Heart left ventricle (tissue), 16 donors: ENCODE measurements around the gene TBC1D20. TPM values are rescaled to one million over a fixed set of nuclear protein-coding genes. Genes with fewer than 3 reads are reported as not detected.
"Not testable (repeated sequence)": the region's sequence is repeated elsewhere in the genome, so short reads cannot be mapped to it uniquely, and the experiment has no call there.

Source experiments
- ATAC-seq, 4 donors: fragments of 200-7000 bp; cut with Tn5 transposase; one replicate each; pipeline ENCODE4 v1.9.1; 2020 to 2022; ENCODE audit warnings: moderate library complexity in 4 of 4, mild to moderate bottlenecking in 3 of 4, moderate number of reproducible peaks in 1 of 4
- DNase-seq, 5 donors: peaks; one replicate each; pipeline ENCODE4 v3.0.0-alpha.2; 2020
- H3K27ac ChIP-seq, 12 donors: fragments of 200-600 bp; sonication (generic) in 4 of 12; one replicate each; pipeline versions ENCODE4 v1.5.0 to v1.8.0; 2016 to 2022; ENCODE audit warnings: mild to moderate bottlenecking in 2 of 12
- H3K27me3 ChIP-seq, 9 donors: fragments of 200-600 bp; sonication (generic) in 2 of 9; one replicate each; pipeline versions ENCODE4 v1.5.1 to v1.8.0; 2016 to 2022; ENCODE audit warnings: mild to moderate bottlenecking in 3 of 9
- H3K36me3 ChIP-seq, 9 donors: fragments of 200-600 bp; sonication (generic) in 2 of 9; one replicate each; pipeline versions ENCODE4 v1.5.0 to v1.8.0; 2018 to 2022; ENCODE audit warnings: mild to moderate bottlenecking in 2 of 9
- H3K4me1 ChIP-seq, 12 donors: fragments of 200-600 bp; sonication (generic) in 4 of 12; one replicate each; pipeline versions ENCODE4 v1.5.0 to v1.8.0; 2016 to 2022; ENCODE audit warnings: mild to moderate bottlenecking in 3 of 12
- H3K4me3 ChIP-seq, 12 donors: fragments of 200-600 bp; sonication (generic) in 4 of 12; one replicate each; pipeline versions ENCODE4 v1.5.0 to v1.8.0; 2017 to 2022; ENCODE audit warnings: mild to moderate bottlenecking in 9 of 12, moderate library complexity in 4 of 12
- H3K9me3 ChIP-seq, 12 donors: fragments of 200-600 bp; sonication (generic) in 4 of 12; one replicate each; pipeline versions ENCODE4 v1.5.0 to v1.8.0; 2016 to 2022; ENCODE audit warnings: mild to moderate bottlenecking in 1 of 12
- POLR2A ChIP-seq, 2 donors: fragments of 450-650 bp; IDR thresholded peaks; one replicate each; pipeline ENCODE4 v1.6.1; 2017; ENCODE audit warnings: antibody characterized with exemption in 2 of 2, mild to moderate bottlenecking in 2 of 2, moderate library complexity in 2 of 2
- WGBS, 4 donors: extraction: QIAGEN DNeasy Blood & Tissue Kit in 2 of 4; methylation state at CpG; one replicate each; pipeline versions ENCODE4 v1.1.5 to v1.1.7; 2013 to 2018; 5-methylcytosine and 5-hydroxymethylcytosine counted together
- intact Hi-C, 10 donors: fragments of 100-400 bp; cut with DNase I; formaldehyde crosslinking; loops; one replicate each; pipeline versions ENCODE4 v1.11.1 to v1.14.2; 2022
- polyA plus RNA-seq, 2 donors: library from polyadenylated mRNA; stranded (reverse); fragments of 200-250 nt; gene quantifications; one replicate each; pipeline ENCODE4 v1.2.3, GENCODE V29; 2013
- total RNA-seq, 9 donors: library from RNA; depleted of rRNA in 2 of 9; stranded (reverse); fragments of >200 nt in 2 of 9; fragmentation: NEBNext Ultra II Directional in 3 of 9; extraction: Animal tissue kit (Norgen Biotek cat#: 25700) in 3 of 9; gene quantifications; one replicate each; pipeline versions ENCODE4 v1.1.0 to v1.2.4, GENCODE V29; 2016 to 2023
- TF ChIP-seq, protein P1 (sequence below), 12 donors: fragments of 200-600 bp; sonication (generic) in 4 of 12; IDR thresholded peaks; one replicate each; pipeline versions ENCODE4 v1.5.0 to v1.8.0; 2018 to 2022; ENCODE audit warnings: antibody characterized with exemption in 12 of 12, mild to moderate bottlenecking in 5 of 12
- donor health status: ischemic (EF 13 %, LVEDD 7.1; RV severe dilation, severe dysfunction).
- donor health status: healthy with polysubstance abuse.
- donor health status: DM: no; HTN: yes; CAD: no.
- donor health status: DM: no; HTN: no; CAD: no.
- donor health status: ischemic (EF 25% LVEDD 6.9; RV normal size, moderate dysfunction).
- donor health status: ischemic (EF 25% LVEDD 5.7; RV mildly dilated, moderate dysfunction).
- donor health status: healthy.
- donor health status: DM: yes; HTN: yes; CAD: no.
- donor health status: ischemic (EF 35%, LVEDD 5.7; RV mildly dilated, moderate dysfunction).
- donor health status: nonischemic (EF 11% LVEDD 7.7; RV severe dilation, severe dysfunction).
- donor health status: DM: yes; HTN: yes; CAD: no.
- donor health status: PGD.
- donor health status: ischemic (EF 29% LVEDD 5.4; RV normal size, mild dysfunction).
- donor health status: nonischemic (EF 23%, LVEDD 6.1; RV moderate dilation, normal function).

TBC1D20 gene
- total and polyA plus RNA-seq, 11 donors = 9.3 to 38.9 (median 25.8) TPM

DNA sequence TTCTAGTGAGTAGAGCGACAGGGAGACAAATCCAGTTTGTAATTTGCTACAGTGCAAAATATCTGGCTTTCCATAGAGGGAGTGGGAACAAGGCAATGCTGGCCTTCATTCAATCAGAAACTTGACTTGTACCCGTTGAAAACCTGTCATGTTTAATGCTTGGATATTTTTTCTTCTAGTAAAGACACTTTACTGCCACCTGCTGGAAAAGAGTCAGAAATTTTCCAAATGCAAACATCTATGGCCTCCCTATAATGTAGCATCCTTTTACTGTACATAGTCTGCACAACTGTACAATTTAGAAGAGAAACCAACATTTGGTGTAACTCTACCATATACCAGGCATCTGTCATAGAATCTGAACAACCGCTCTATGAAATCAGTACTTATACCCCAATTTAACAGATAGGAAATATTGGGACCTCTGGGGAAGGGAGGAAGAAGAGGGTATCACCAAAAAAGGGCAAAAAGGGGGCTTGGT is 16.7 kb upstream of the TBC1D20 start:
- WGBS, 4 donors = 43 to 55% (median 54%) methylated on average over 3 of the region's 3 CpGs
- DNase-seq = peak in 1 of 5 donors; percentile 16
- peaks cover 0 to 61% (median 51%) of the 10 kb centered on the region in 9 donors for H3K36me3 ChIP-seq
- peaks cover 0 to 21% (median 7%) of the 10 kb centered on the region in 12 donors for H3K4me1 ChIP-seq
- intact Hi-C loops = loop anchor here (1.0 to 10.0 kb wide), 7 partner anchors 47 to 126 kb away; partner anchors contain the start of gene RBCK1 (in 2 of the 10)
- H3K4me3 ChIP-seq = no peak overlapping the region
- TF ChIP-seq, protein P1, sequence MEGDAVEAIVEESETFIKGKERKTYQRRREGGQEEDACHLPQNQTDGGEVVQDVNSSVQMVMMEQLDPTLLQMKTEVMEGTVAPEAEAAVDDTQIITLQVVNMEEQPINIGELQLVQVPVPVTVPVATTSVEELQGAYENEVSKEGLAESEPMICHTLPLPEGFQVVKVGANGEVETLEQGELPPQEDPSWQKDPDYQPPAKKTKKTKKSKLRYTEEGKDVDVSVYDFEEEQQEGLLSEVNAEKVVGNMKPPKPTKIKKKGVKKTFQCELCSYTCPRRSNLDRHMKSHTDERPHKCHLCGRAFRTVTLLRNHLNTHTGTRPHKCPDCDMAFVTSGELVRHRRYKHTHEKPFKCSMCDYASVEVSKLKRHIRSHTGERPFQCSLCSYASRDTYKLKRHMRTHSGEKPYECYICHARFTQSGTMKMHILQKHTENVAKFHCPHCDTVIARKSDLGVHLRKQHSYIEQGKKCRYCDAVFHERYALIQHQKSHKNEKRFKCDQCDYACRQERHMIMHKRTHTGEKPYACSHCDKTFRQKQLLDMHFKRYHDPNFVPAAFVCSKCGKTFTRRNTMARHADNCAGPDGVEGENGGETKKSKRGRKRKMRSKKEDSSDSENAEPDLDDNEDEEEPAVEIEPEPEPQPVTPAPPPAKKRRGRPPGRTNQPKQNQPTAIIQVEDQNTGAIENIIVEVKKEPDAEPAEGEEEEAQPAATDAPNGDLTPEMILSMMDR (IDR thresholded peaks at IDR 0.05) = peak; percentile 41 to 75 (median 63)
- no peak for TF ChIP-seq POLR2A (IDR thresholded peaks at IDR 0.05)
- H3K9me3 ChIP-seq = no peaks in the 10 kb centered on the region
- no peak overlapping the region for H3K27ac ChIP-seq
- no peaks in the 10 kb centered on the region for H3K27me3 ChIP-seq
- peak in 2 of 4 donors; percentile 28 to 31 for ATAC-seq

DNA sequence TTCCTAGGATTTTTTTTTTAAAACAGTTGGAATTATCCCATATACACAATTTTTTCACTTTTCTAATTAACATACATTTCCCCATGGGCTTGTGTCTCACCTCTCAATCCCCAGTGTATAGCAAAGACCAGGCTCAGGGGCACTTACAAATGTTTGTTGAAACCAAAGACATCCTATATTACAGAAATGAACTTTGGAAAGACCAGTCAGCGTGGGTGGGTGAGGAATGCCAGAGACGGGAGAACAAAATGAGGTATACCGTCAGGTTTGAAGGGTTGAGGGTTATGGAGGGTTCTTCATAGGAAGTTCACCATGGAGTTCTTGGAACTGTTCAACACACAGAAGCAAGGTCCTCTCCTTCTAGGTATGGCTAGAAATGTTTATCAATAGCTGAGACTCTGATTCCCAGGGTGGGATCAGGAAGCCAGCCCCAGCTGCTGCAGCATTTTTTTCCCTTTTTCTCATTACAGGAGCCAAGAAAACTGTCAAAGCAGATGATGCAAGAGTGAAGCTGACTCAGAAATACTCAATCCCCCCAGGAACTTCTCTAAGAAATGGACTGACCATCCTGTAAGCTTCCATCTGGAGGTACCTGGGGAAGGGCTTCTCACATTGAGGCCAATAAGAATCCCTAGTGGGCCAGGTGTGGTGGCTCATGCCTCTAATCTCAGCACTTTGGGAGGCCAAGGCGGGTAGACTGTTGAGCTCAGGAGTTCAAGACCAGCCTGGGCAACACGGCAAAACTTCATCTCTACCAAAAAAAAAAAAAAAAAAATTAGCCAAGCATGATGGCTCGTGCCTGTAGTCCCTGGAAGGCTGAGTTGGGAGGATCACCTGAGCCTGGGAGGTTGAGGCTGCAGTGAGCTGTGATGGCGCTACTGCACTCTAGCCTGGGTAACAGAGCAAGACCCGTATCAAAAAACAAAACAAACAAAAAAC is 15.9 kb upstream of the TBC1D20 start:
- Histone ChIP-seq H3K9me3 (no peaks in the 10 kb centered on the region), H3K27me3 (no peaks in the 10 kb centered on the region), H3K4me3 (no peak overlapping the region), H3K36me3 (peaks cover 0 to 57% (median 44%) of the 10 kb centered on the region in 9 donors), H3K27ac (no peak overlapping the region), H3K4me1 (peaks cover 0 to 14% (median under 1%) of the 10 kb centered on the region in 12 donors)
- DNase-seq (no peak), ATAC-seq (peak in 1 of 4 donors; percentile 73)
- intact Hi-C loops = loop anchor here in 8 of 10 donors (1.0 to 10.0 kb wide), 7 partner anchors 46 to 125 kb away; partner anchors contain the start of gene RBCK1 (in 2 of the 8)
- 81 to 88% (median 85%) methylated on average over 8 of the region's 8 CpGs for WGBS, 4 donors
- TF ChIP-seq, protein P1 (IDR thresholded peaks at IDR 0.05) = no peak
- TF ChIP-seq POLR2A (IDR thresholded peaks at IDR 0.05) = no peak

DNA sequence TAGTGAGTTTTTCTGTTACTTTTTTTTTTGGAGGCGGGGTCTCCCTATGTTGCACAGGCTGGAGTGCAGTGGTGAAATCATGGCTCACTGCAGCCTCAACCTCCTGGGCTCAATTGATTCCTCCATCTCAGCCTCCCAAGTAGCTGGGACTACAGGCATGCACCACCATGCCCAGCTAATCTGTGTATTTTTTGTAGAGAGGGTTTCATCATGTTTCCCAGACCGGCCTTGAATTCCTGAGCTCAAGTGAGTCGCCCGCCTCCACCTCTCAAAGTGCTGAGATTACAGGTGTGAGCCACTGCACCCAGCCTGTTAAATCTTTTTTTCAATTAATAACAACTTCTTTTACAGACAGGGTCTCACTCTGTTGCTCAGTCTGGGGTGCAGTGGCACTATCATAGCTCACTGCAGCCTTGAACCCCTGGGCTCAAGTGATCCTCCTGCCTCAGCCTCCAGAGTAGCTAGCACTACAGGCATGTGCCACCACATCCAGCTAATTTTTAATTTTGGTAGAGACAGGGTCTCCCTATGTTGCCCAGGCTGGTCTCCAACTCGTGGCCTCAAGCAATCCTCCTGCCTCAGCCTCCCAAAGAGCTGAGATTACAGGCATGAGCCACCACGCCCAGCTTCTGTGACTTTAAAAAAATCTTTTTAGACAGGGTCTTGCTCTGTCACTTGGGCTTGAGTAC is 14.4 kb upstream of the TBC1D20 start:
- not testable (repeated sequence) for H3K27ac ChIP-seq, DNase-seq, H3K4me3 ChIP-seq, H3K27me3 ChIP-seq, ATAC-seq, H3K9me3 ChIP-seq
- 91 to 99% (median 96%) methylated on average over 6 of the region's 6 CpGs for WGBS, 4 donors
- H3K36me3 ChIP-seq = peaks cover 0 to 42% (median 28%) of the 10 kb centered on the region in 9 donors
- H3K4me1 ChIP-seq = peaks cover 0 to 11% (median 0%) of the 10 kb centered on the region in 12 donors
- intact Hi-C loops = loop anchor here in 3 of 10 donors (5.0 to 10.0 kb wide), 3 partner anchors 44 to 72 kb away; partner anchors contain the start of gene RBCK1 (in 2 of the 3)

DNA sequence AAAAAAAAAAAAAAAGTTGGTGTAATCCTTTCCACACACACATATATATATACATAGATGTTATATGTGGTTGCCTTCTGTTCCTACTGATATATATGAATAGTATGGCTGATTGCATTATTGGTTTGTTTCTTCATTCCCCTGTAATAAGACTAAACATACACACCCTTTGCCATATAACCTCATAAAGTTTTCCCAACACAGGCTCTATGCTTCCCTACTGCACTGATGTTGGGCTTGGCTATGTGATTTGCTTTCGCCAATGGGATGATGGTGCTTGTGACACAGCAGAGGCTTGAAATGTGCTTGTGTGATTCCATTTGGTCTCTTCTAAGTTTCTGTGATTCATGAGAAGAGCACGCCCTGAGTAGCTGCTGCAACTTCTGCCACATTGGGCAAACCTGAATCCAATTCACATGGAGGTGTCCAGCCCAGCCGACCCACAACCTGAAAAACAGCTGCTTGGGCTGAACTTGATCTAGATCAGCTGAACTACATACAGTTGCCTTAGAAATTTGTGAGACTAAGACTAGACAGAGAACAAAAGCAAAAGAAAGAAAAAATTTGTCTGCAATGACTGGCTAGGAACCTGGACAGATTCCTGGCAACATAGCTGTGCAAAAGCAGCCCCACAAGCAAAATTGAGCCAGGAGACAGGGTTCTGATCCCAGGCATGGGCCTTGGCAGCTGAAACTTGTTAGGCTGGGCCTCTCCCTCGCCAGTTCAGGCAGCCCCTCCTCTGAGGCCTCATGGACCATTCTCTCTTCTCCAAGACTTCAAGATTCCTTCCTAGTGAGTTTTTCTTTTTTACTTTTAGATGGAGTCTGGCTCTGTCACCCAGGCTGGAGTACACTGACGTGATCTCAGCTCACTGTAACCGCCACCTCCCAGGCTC is 13.4 kb upstream of the TBC1D20 start:
- Histone ChIP-seq H3K27me3 (no peaks in the 10 kb centered on the region), H3K36me3 (peaks cover 0 to 32% (median 18%) of the 10 kb centered on the region in 9 donors), H3K27ac (no peak overlapping the region), H3K9me3 (peaks cover 0 to under 1% (median 0%) of the 10 kb centered on the region in 12 donors), H3K4me3 (no peak overlapping the region), H3K4me1 (peaks cover 0 to 11% (median 0%) of the 10 kb centered on the region in 12 donors)
- DNase-seq (no peak), ATAC-seq (peak in 2 of 4 donors; percentile 9 to 22)
- TF ChIP-seq, protein P1 (IDR thresholded peaks at IDR 0.05) = no peak
- TF ChIP-seq POLR2A (IDR thresholded peaks at IDR 0.05) = no peak
- WGBS, 4 donors = 83 to 89% (median 88%) methylated on average over 6 of the region's 6 CpGs
- intact Hi-C loops = loop anchor here in 3 of 10 donors (5.0 to 10.0 kb wide), 3 partner anchors 43 to 71 kb away; partner anchors contain the start of gene RBCK1 (in 2 of the 3)
